HCT116 (cell line): ENCODE data around the gene ZEB1. TPM values are rescaled to one million over a fixed set of nuclear protein-coding genes. Genes with fewer than 3 reads are reported as not detected.

ENCODE experiments used
- ATAC-seq: fragments of 200-7000 bp; cut with Tn5 transposase; 2 replicates; pipeline ENCODE4 v1.9.1; 2020; ENCODE audit warnings: mild to moderate bottlenecking, moderate library complexity
- BruUV-seq: library from RNA; stranded (reverse); fragments of 400-500 nt; replicated peaks from 2 replicates; lab custom pipeline; 2021; lab: Mats Ljungman, UMichigan
- CTCF ChIA-PET: fragments of 300-600 bp; sonication (Branson Sonifier 250); formaldehyde crosslinking; loops from one replicate; lab custom pipeline; 2021; ENCODE audit warnings: antibody characterized with exemption; lab: Charles Lee
- POLR2A ChIA-PET: fragments of 300-600, 350-600 bp; sonication (Branson Sonifier 250); formaldehyde crosslinking; loops from one replicate; lab custom pipeline; 2021; ENCODE audit warnings: antibody characterized with exemption; lab: Charles Lee
- RAD21 ChIA-PET, 2 experiments: fragments of 300-600 bp; sonication (Branson Sonifier 250); formaldehyde crosslinking; loops; one replicate each; lab custom pipeline; 2023; ENCODE audit warnings: low total read pairs in 2 of 2; ENCODE audit not compliant: uncharacterized antibody in 2 of 2, unreplicated experiment in 2 of 2, low non-redundant PET in 1 of 2; lab: Charles Lee
- DNase-seq: peaks from one replicate; pipeline ENCODE4 v3.0.0-alpha.2; 2010; ENCODE audit warnings: low read depth, low spot score
- H2AFZ ChIP-seq: fragments of 200-600 bp; shearing (Covaris generic), sonication (generic); 2 replicates; pipeline ENCODE4 v1.6.1; 2017; ENCODE audit warnings: low read depth, mixed run types, mixed read lengths, antibody characterized with exemption, low read length; ENCODE audit not compliant: poor library complexity, severe bottlenecking
- H3K27ac ChIP-seq: 2 replicates; pipeline ENCODE4 v1.5.1; 2012; ENCODE audit warnings: low read depth, low read length
- H3K27me3 ChIP-seq: fragments of 200-600 bp; sonication (generic); 2 replicates; pipeline ENCODE4 v1.6.1; 2016; ENCODE audit warnings: mixed run types, low read length, mixed read lengths; ENCODE audit not compliant: insufficient read depth
- H3K36me3 ChIP-seq, 2 experiments: fragments of 200-500 bp in 1 of 2; fragments of 200-600 bp in 1 of 2; sonication (Bioruptor generic) in 1 of 2; sonication (generic) in 1 of 2; 2 replicates each; pipeline versions ENCODE4 v1.5.1 to v1.6.1; 2014 to 2016; ENCODE audit warnings: low read length in 2 of 2, inconsistent platforms in 1 of 2, mixed read lengths in 1 of 2, mixed run types in 1 of 2; ENCODE audit not compliant: insufficient read depth in 2 of 2, control insufficient read depth in 1 of 2
- H3K4me1 ChIP-seq, 2 experiments: fragments of 200-600 bp in 1 of 2; sonication (generic) in 1 of 2; 2 replicates each; pipeline versions ENCODE4 v1.5.1 to v1.6.1; 2012 to 2017; ENCODE audit warnings: low read length in 2 of 2, inconsistent platforms in 1 of 2, mild to moderate bottlenecking in 1 of 2, mixed read lengths in 1 of 2, mixed run types in 1 of 2, moderate library complexity in 1 of 2; ENCODE audit not compliant: insufficient read depth in 2 of 2, control insufficient read depth in 1 of 2
- H3K4me2 ChIP-seq: fragments of 200-600 bp; sonication (generic); 2 replicates; pipeline ENCODE4 v1.6.1; 2017; ENCODE audit warnings: mixed run types, low read length, mixed read lengths
- H3K4me3 ChIP-seq, 2 experiments: fragments of 200-600 bp in 1 of 2; sonication (generic) in 1 of 2; replicated peaks in 1 of 2; 2 replicates each; pipeline ENCODE4 v1.5.1; 2011 to 2016; ENCODE audit warnings: low read length in 2 of 2, control low read depth in 1 of 2, low read depth in 1 of 2, mild to moderate bottlenecking in 1 of 2, mixed read lengths in 1 of 2, mixed run types in 1 of 2
- H3K79me2 ChIP-seq: fragments of 200-600 bp; sonication (generic); 2 replicates; pipeline ENCODE4 v1.6.1; 2017; ENCODE audit warnings: mild to moderate bottlenecking, mixed run types, low read length, moderate library complexity, mixed read lengths; ENCODE audit not compliant: insufficient read depth
- H3K9ac ChIP-seq: fragments of 200-600 bp; sonication (generic); 2 replicates; pipeline ENCODE4 v1.6.1; 2016; ENCODE audit warnings: low read length, mixed read lengths
- H3K9me2 ChIP-seq: fragments of 200-600 bp; sonication (generic), shearing (Covaris generic); 2 replicates; pipeline ENCODE4 v1.6.1; 2017; ENCODE audit warnings: mixed run types, mild to moderate bottlenecking, moderate library complexity; ENCODE audit not compliant: insufficient read depth
- H3K9me3 ChIP-seq, 2 experiments: fragments of 200-500 bp in 1 of 2; fragments of 200-600 bp in 1 of 2; sonication (Bioruptor generic) in 1 of 2; sonication (generic) in 1 of 2; 2 replicates each; pipeline ENCODE4 v1.6.1; 2014 to 2017; ENCODE audit warnings: low read length in 2 of 2, mixed read lengths in 2 of 2, inconsistent platforms in 1 of 2, low read depth in 1 of 2, mild to moderate bottlenecking in 1 of 2, mixed run types in 1 of 2, moderate library complexity in 1 of 2; ENCODE audit not compliant: control insufficient read depth in 1 of 2, insufficient read depth in 1 of 2
- H4K20me1 ChIP-seq: fragments of 200-600 bp; sonication (generic), shearing (Covaris generic); 2 replicates; pipeline ENCODE4 v1.6.1; 2017; ENCODE audit warnings: mixed run types, mild to moderate bottlenecking, moderate library complexity; ENCODE audit not compliant: insufficient read depth
- CBX3 ChIP-seq: IDR thresholded peaks from 2 replicates; pipeline ENCODE4 v1.6.1; 2012; ENCODE audit warnings: low read depth
- EGR1 ChIP-seq: IDR thresholded peaks from 2 replicates; pipeline ENCODE4 v1.6.1; 2012; ENCODE audit warnings: low read depth
- EZH2 ChIP-seq: fragments of 200-600 bp; sonication (generic); IDR thresholded peaks from 2 replicates; pipeline ENCODE4 v1.6.1; 2017; ENCODE audit warnings: antibody characterized with exemption, mixed run types
- FOSL1 ChIP-seq: IDR thresholded peaks from 2 replicates; pipeline ENCODE4 v1.6.1; 2012; ENCODE audit warnings: low read depth
- JUND ChIP-seq: IDR thresholded peaks from 2 replicates; pipeline ENCODE4 v1.6.1; 2012
- POLR2A ChIP-seq: IDR thresholded peaks from 2 replicates; pipeline ENCODE4 v1.7.0; 2011; ENCODE audit warnings: borderline replicate concordance; ENCODE audit not compliant: insufficient read depth, insufficient read length; ENCODE audit errors: extremely low read depth
- POLR2AphosphoS5 ChIP-seq: IDR thresholded peaks from 2 replicates; pipeline ENCODE4 v1.6.1; 2011; ENCODE audit warnings: mild to moderate bottlenecking, low read depth, low read length, moderate library complexity
- RAD21 ChIP-seq: IDR thresholded peaks from 2 replicates; pipeline ENCODE4 v1.6.1; 2012; ENCODE audit warnings: low read depth, mild to moderate bottlenecking
- SIN3A ChIP-seq: IDR thresholded peaks from 2 replicates; pipeline ENCODE4 v1.6.1; 2012; ENCODE audit warnings: low read depth
- SRF ChIP-seq: IDR thresholded peaks from 2 replicates; pipeline ENCODE4 v1.6.1; 2012; ENCODE audit warnings: low read depth
- TCF7L2 ChIP-seq: IDR thresholded peaks from 2 replicates; pipeline ENCODE4 v1.7.0; 2011; ENCODE audit warnings: borderline replicate concordance, inconsistent platforms; ENCODE audit not compliant: insufficient read depth, insufficient read length; ENCODE audit errors: extremely low read depth
- YY1 ChIP-seq: IDR thresholded peaks from 2 replicates; pipeline ENCODE4 v1.6.1; 2011; ENCODE audit warnings: low read length, low read depth, moderate library complexity, mild to moderate bottlenecking; ENCODE audit not compliant: insufficient replicate concordance; ENCODE audit errors: extremely low read depth
- ZFX ChIP-seq: fragments of 450-650 bp; IDR thresholded peaks from 2 replicates; pipeline ENCODE4 v1.6.1; 2017
- intact Hi-C: fragments of 100-400 bp; cut with micrococcal nuclease; formaldehyde crosslinking; loops from 2 replicates; pipeline ENCODE4 v1.10.0; 2022
- total RNA-seq: library from RNA; stranded (reverse); gene quantifications from one replicate; pipeline ENCODE4 v1.2.1, GENCODE V29; 2021; ENCODE audit not compliant: unreplicated experiment
- TF ChIP-seq, protein P1 (sequence below): IDR thresholded peaks from 2 replicates; pipeline ENCODE4 v1.6.1; 2011; ENCODE audit warnings: mild to moderate bottlenecking, low read length, moderate library complexity; ENCODE audit not compliant: insufficient replicate concordance; ENCODE audit errors: extremely low read depth
- TF ChIP-seq, protein P2 (sequence below), 3 experiments: fragments of 200-600 bp in 1 of 3; sonication (generic) in 1 of 3; IDR thresholded peaks in 2 of 3; conservative IDR thresholded peaks in 1 of 3; 2 replicates each; pipeline ENCODE4 v1.5.1; 2012 to 2017; ENCODE audit warnings: low read depth in 2 of 3, low read length in 2 of 3, antibody characterized with exemption in 1 of 3, borderline replicate concordance in 1 of 3, control low read depth in 1 of 3, mild to moderate bottlenecking in 1 of 3, mixed read lengths in 1 of 3, mixed run types in 1 of 3, moderate library complexity in 1 of 3; ENCODE audit not compliant: insufficient read depth in 1 of 3
- TF ChIP-seq, protein P3 (sequence below): IDR thresholded peaks from 2 replicates; pipeline ENCODE4 v1.6.1; 2012

ZEB1 gene
- total RNA-seq, 1 experiment from 2014 or later, result 3.4 TPM

- intact Hi-C loops, result no loop called here
- H3K4me2 ChIP-seq, result no peak overlapping the region
- no peak for TF ChIP-seq CBX3
- no peak for TF ChIP-seq POLR2AphosphoS5
- no peak for TF ChIP-seq TCF7L2
- TF ChIP-seq SIN3A, result no peak
- no peak for TF ChIP-seq EGR1
- TF ChIP-seq, protein P1, sequence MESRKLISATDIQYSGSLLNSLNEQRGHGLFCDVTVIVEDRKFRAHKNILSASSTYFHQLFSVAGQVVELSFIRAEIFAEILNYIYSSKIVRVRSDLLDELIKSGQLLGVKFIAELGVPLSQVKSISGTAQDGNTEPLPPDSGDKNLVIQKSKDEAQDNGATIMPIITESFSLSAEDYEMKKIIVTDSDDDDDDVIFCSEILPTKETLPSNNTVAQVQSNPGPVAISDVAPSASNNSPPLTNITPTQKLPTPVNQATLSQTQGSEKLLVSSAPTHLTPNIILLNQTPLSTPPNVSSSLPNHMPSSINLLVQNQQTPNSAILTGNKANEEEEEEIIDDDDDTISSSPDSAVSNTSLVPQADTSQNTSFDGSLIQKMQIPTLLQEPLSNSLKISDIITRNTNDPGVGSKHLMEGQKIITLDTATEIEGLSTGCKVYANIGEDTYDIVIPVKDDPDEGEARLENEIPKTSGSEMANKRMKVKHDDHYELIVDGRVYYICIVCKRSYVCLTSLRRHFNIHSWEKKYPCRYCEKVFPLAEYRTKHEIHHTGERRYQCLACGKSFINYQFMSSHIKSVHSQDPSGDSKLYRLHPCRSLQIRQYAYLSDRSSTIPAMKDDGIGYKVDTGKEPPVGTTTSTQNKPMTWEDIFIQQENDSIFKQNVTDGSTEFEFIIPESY, result no peak
- no peak for TF ChIP-seq YY1
- TF ChIP-seq POLR2A, result no peak
- no peak for TF ChIP-seq EZH2
- no peak for TF ChIP-seq SRF
- TF ChIP-seq, protein P2, sequence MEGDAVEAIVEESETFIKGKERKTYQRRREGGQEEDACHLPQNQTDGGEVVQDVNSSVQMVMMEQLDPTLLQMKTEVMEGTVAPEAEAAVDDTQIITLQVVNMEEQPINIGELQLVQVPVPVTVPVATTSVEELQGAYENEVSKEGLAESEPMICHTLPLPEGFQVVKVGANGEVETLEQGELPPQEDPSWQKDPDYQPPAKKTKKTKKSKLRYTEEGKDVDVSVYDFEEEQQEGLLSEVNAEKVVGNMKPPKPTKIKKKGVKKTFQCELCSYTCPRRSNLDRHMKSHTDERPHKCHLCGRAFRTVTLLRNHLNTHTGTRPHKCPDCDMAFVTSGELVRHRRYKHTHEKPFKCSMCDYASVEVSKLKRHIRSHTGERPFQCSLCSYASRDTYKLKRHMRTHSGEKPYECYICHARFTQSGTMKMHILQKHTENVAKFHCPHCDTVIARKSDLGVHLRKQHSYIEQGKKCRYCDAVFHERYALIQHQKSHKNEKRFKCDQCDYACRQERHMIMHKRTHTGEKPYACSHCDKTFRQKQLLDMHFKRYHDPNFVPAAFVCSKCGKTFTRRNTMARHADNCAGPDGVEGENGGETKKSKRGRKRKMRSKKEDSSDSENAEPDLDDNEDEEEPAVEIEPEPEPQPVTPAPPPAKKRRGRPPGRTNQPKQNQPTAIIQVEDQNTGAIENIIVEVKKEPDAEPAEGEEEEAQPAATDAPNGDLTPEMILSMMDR (IDR thresholded peaks at IDR 0.05 in 2 of 3, conservative IDR thresholded peaks at IDR 0.05 in 1 of 3; ENCODE audit: borderline replicate concordance in 1 of 3, insufficient read depth in 1 of 3, low read depth in 2 of 3, low read length in 2 of 3), result no peak
- no peak for TF ChIP-seq JUND
- no peak for TF ChIP-seq ZFX
- no peak for TF ChIP-seq RAD21
- TF ChIP-seq, protein P3, sequence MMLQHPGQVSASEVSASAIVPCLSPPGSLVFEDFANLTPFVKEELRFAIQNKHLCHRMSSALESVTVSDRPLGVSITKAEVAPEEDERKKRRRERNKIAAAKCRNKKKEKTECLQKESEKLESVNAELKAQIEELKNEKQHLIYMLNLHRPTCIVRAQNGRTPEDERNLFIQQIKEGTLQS, result no peak
- no peak for TF ChIP-seq FOSL1
- TF ChIP-seq, all 23 proteins: peak for 0
- Histone ChIP-seq H3K27ac (no peak overlapping the region), H3K9me2 (no peaks in the 10 kb centered on the region), H4K20me1 (no peaks in the 10 kb centered on the region), H3K4me1 (no peaks in the 10 kb centered on the region), H2AFZ (no peak overlapping the region), H3K9me3 (no peaks in the 10 kb centered on the region), H3K9ac (no peak overlapping the region), H3K79me2 (no peaks in the 10 kb centered on the region), H3K36me3 (no peaks in the 10 kb centered on the region), H3K27me3 (no peaks in the 10 kb centered on the region), H3K4me3 (no peak overlapping the region)
- ChIA-PET CTCF (no interaction called here), RAD21 (no interaction called here), POLR2A (interaction anchor here (1.1 kb wide), 1 partner anchor 8 kb away, joined by 4 read pairs; no protein-coding TSS in a partner anchor)
- no TSS peak for BruUV-seq
- DNase-seq, result no peak
- no peak for ATAC-seq
Observed at GRCh38 chr10:31291123-31291522, 27.9 kb upstream of the ZEB1 start.
